HEK293 (cell line): ENCODE data around the gene PNPLA5.

ENCODE experiments used
- CTCF ChIA-PET: fragments of 350-600 bp; formaldehyde crosslinking; extraction: SDS; loops from one replicate; lab custom pipeline; 2021; ENCODE audit warnings: antibody characterized with exemption; lab: Yijun Ruan, JAX
- POLR2A ChIA-PET: fragments of 300-600 bp; formaldehyde crosslinking; extraction: SDS; loops from one replicate; lab custom pipeline; 2020; ENCODE audit warnings: antibody characterized with exemption, inconsistent platforms; lab: Yijun Ruan, JAX
- H3K27ac ChIP-seq: fragments of 200-500 bp; sonication (Bioruptor generic); 2 replicates; pipeline ENCODE4 v1.5.1; 2014; ENCODE audit warnings: low read depth, low read length, control low read depth, inconsistent platforms; ENCODE audit errors: extremely low read depth
- H3K36me3 ChIP-seq, 2 experiments: fragments of 200-500 bp in 1 of 2; sonication (Bioruptor generic) in 1 of 2; 1 replicate in 1 of 2; 2 replicates in 1 of 2; pipeline ENCODE4 v1.5.1; 2014 to 2017; ENCODE audit warnings: inconsistent platforms in 2 of 2, low read length in 2 of 2; ENCODE audit not compliant: control insufficient read depth in 2 of 2, insufficient read depth in 1 of 2
- H3K4me1 ChIP-seq: fragments of 200-500 bp; sonication (Bioruptor generic); 2 replicates; pipeline ENCODE4 v1.5.1; 2014; ENCODE audit warnings: mild to moderate bottlenecking, low read length, inconsistent platforms; ENCODE audit not compliant: control insufficient read depth, insufficient read depth
- H3K4me3 ChIP-seq: 2 replicates; pipeline ENCODE4 v1.5.1; 2011; ENCODE audit warnings: low read depth, mild to moderate bottlenecking, control low read depth, low read length, moderate library complexity
- H3K9me3 ChIP-seq: fragments of 200-500 bp; sonication (Bioruptor generic); 2 replicates; pipeline ENCODE4 v1.5.1; 2014; ENCODE audit warnings: low read depth, low read length, inconsistent platforms; ENCODE audit not compliant: control insufficient read depth, insufficient read depth
- GFI1B ChIP-seq: fragments of 450-650 bp; formaldehyde crosslinking; IDR thresholded peaks from 2 replicates; pipeline ENCODE4 v1.5.1; 2016; ENCODE audit warnings: missing biosample characterization, missing genetic modification characterization
- HOXD13 ChIP-seq: sonication (generic); formaldehyde crosslinking; IDR thresholded peaks from 2 replicates; pipeline ENCODE4 v1.8.0; 2022; ENCODE audit warnings: missing genetic modification reagents, borderline replicate concordance
- INSM2 ChIP-seq: fragments of 450-650 bp; formaldehyde crosslinking; IDR thresholded peaks from 2 replicates; pipeline ENCODE4 v1.5.1; 2016; ENCODE audit warnings: missing biosample characterization, missing genetic modification characterization
- MYNN ChIP-seq: fragments of 450-650 bp; formaldehyde crosslinking; IDR thresholded peaks from 2 replicates; pipeline ENCODE4 v1.5.1; 2016; ENCODE audit warnings: missing biosample characterization, missing genetic modification characterization, borderline replicate concordance
- WT1 ChIP-seq: fragments of 450-650 bp; formaldehyde crosslinking; IDR thresholded peaks from 2 replicates; pipeline ENCODE4 v1.5.1; 2016; ENCODE audit warnings: missing biosample characterization, missing genetic modification characterization
- ZEB2 ChIP-seq: fragments of 450-650 bp; formaldehyde crosslinking; IDR thresholded peaks from 2 replicates; pipeline ENCODE4 v1.5.1; 2016; ENCODE audit warnings: missing biosample characterization, missing genetic modification characterization
- ZNF114 ChIP-seq: fragments of 450-650 bp; formaldehyde crosslinking; IDR thresholded peaks from 2 replicates; pipeline ENCODE4 v1.5.0; 2017; ENCODE audit warnings: missing biosample characterization, missing genetic modification characterization
- ZNF2 ChIP-seq: fragments of 450-650 bp; formaldehyde crosslinking; IDR thresholded peaks from 2 replicates; pipeline ENCODE4 v1.5.1; 2016; ENCODE audit warnings: missing biosample characterization, missing genetic modification characterization
- ZNF211 ChIP-seq: fragments of 450-650 bp; formaldehyde crosslinking; IDR thresholded peaks from 2 replicates; pipeline ENCODE4 v1.5.1; 2016; ENCODE audit warnings: low read depth, missing biosample characterization, missing genetic modification characterization
- ZNF335 ChIP-seq: fragments of 450-650 bp; formaldehyde crosslinking; conservative IDR thresholded peaks from 2 replicates; pipeline ENCODE4 v1.5.1; 2016; ENCODE audit warnings: missing biosample characterization, missing genetic modification characterization
- ZNF433 ChIP-seq: fragments of 450-650 bp; formaldehyde crosslinking; IDR thresholded peaks from 2 replicates; pipeline ENCODE4 v1.5.1; 2016; ENCODE audit warnings: missing biosample characterization, missing genetic modification characterization, low read depth
- ZNF510 ChIP-seq: fragments of 450-650 bp; formaldehyde crosslinking; IDR thresholded peaks from 2 replicates; pipeline ENCODE4 v1.5.1; 2018; ENCODE audit warnings: mild to moderate bottlenecking, missing genetic modification characterization, missing biosample characterization; ENCODE audit not compliant: insufficient replicate concordance
- ZNF518A ChIP-seq: fragments of 450-650 bp; formaldehyde crosslinking; conservative IDR thresholded peaks from 2 replicates; pipeline ENCODE4 v1.5.1; 2016; ENCODE audit warnings: low read depth, missing biosample characterization, missing genetic modification characterization
- ZNF600 ChIP-seq: fragments of 450-650 bp; formaldehyde crosslinking; IDR thresholded peaks from 2 replicates; pipeline ENCODE4 v1.5.1; 2016; ENCODE audit warnings: missing biosample characterization, missing genetic modification characterization
- ZNF623 ChIP-seq: fragments of 450-650 bp; formaldehyde crosslinking; IDR thresholded peaks from 2 replicates; pipeline ENCODE4 v1.5.1; 2016; ENCODE audit warnings: missing biosample characterization, missing genetic modification characterization
- ZNF664 ChIP-seq: fragments of 450-650 bp; formaldehyde crosslinking; IDR thresholded peaks from 2 replicates; pipeline ENCODE4 v1.5.1; 2016; ENCODE audit warnings: missing biosample characterization, missing genetic modification characterization
- ZNF777 ChIP-seq: fragments of 450-650 bp; formaldehyde crosslinking; IDR thresholded peaks from 2 replicates; pipeline ENCODE4 v1.5.1; 2017; ENCODE audit warnings: missing biosample characterization, missing genetic modification characterization, borderline replicate concordance
- TF ChIP-seq, protein P1 (sequence below): fragments of 450-650 bp; IDR thresholded peaks from 2 replicates; pipeline ENCODE4 v1.5.1; 2018; ENCODE audit warnings: missing biosample characterization, mild to moderate bottlenecking, missing genetic modification characterization
- TF ChIP-seq, protein P2 (sequence below): fragments of 450-650 bp; IDR thresholded peaks from 2 replicates; pipeline ENCODE4 v1.5.1; 2018; ENCODE audit warnings: missing biosample characterization, missing genetic modification characterization
- TF ChIP-seq, protein P3 (sequence below): fragments of 450-650 bp; formaldehyde crosslinking; IDR thresholded peaks from 2 replicates; pipeline ENCODE4 v1.5.1; 2017; ENCODE audit warnings: missing biosample characterization, mild to moderate bottlenecking, missing genetic modification characterization, moderate library complexity

The PNPLA5 gene

DNA sequence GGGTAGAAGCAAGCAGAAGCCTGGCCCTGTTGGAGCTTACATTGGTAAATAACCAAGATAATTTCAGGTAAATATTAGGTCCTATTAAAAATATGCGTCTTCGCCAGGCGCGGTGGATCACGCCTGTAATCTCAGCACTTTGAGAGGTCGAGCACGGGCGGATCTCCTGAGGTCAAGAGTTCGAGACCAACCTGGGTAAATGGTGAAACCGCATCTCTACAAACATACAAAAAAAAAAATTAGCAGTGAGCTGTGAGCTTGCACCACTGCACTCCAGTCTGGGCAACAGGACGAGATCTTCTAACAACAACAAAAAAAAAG lies 29.0 kb downstream of the PNPLA5 start:
- Histone ChIP-seq H3K4me3 (peak overlapping the region; percentile 52), H3K4me1 (no peaks in the 10 kb centered on the region), H3K27ac (no peak overlapping the region), H3K9me3 (no peaks in the 10 kb centered on the region), H3K36me3 (peaks cover 0 to 9% of the 10 kb centered on the region in 2 experiments; a peak in 1 of 3 replicates)
- ChIA-PET CTCF (interaction anchor here (0.5 to 2.7 kb wide), 3 partner anchors 20 to 438 kb away, joined by 3 to 9 read pairs (median 3); no protein-coding TSS in a partner anchor), POLR2A (interaction anchor here (0.7 kb wide), 1 partner anchor 861 kb away, joined by 3 read pairs; no protein-coding TSS in a partner anchor)
- TF ChIP-seq ZNF335 (tag by site-specific recombination) (peak; percentile 65), ZEB2 (tag by site-specific recombination) (0 out of 2 replicates have a peak, but pooled peaks have one; percentile 16), ZNF211 (tag by site-specific recombination) (no peak)
- TF ChIP-seq, protein P1, sequence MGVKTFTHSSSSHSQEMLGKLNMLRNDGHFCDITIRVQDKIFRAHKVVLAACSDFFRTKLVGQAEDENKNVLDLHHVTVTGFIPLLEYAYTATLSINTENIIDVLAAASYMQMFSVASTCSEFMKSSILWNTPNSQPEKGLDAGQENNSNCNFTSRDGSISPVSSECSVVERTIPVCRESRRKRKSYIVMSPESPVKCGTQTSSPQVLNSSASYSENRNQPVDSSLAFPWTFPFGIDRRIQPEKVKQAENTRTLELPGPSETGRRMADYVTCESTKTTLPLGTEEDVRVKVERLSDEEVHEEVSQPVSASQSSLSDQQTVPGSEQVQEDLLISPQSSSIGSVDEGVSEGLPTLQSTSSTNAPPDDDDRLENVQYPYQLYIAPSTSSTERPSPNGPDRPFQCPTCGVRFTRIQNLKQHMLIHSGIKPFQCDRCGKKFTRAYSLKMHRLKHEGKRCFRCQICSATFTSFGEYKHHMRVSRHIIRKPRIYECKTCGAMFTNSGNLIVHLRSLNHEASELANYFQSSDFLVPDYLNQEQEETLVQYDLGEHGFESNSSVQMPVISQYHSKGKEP (tag by site-specific recombination), result no peak

GRCh38 chr22:43862074-43862881 lies 29.5 kb downstream of the PNPLA5 start, which contains the start of gene SULT4A1:
Gene SULT4A1, minus strand, starts transcription at chr22:43862513. Its CDS starts 131 bp downstream, at chr22:43862382.
- ChIA-PET CTCF (interaction anchor here (0.5 to 2.7 kb wide), 2 partner anchors 21 to 438 kb away, joined by 3 to 9 read pairs; no protein-coding TSS in a partner anchor), POLR2A (interaction anchor here (0.7 kb wide), 1 partner anchor 860 kb away, joined by 3 read pairs; no protein-coding TSS in a partner anchor)
- no peaks in the 10 kb centered on the region for H3K9me3 ChIP-seq
- no peak within 1 kb of the TSS for H3K27ac ChIP-seq
- H3K4me1 ChIP-seq, result no peaks in the 10 kb centered on the region
- peaks cover 0 to 9% of the 10 kb centered on the region in 2 experiments; a peak in 1 of 3 replicates for H3K36me3 ChIP-seq
- peak within 1 kb of the TSS; percentile 52 for H3K4me3 ChIP-seq
- TF ChIP-seq HOXD13 (CRISPR knock-in tag) (no peak), ZNF518A (tag by site-specific recombination) (no peak), ZNF600 (tag by site-specific recombination) (no peak), ZNF623 (tag by site-specific recombination) (no peak), ZNF510 (no peak), ZNF433 (no peak), ZNF114 (tag by site-specific recombination) (no peak), ZNF664 (tag by site-specific recombination) (no peak), INSM2 (tag by site-specific recombination) (no peak), WT1 (tag by site-specific recombination) (no peak), ZNF2 (tag by site-specific recombination) (no peak), MYNN (tag by site-specific recombination) (no peak), ZNF777 (tag by site-specific recombination) (no peak), GFI1B (tag by site-specific recombination) (no peak)
- TF ChIP-seq, protein P2, sequence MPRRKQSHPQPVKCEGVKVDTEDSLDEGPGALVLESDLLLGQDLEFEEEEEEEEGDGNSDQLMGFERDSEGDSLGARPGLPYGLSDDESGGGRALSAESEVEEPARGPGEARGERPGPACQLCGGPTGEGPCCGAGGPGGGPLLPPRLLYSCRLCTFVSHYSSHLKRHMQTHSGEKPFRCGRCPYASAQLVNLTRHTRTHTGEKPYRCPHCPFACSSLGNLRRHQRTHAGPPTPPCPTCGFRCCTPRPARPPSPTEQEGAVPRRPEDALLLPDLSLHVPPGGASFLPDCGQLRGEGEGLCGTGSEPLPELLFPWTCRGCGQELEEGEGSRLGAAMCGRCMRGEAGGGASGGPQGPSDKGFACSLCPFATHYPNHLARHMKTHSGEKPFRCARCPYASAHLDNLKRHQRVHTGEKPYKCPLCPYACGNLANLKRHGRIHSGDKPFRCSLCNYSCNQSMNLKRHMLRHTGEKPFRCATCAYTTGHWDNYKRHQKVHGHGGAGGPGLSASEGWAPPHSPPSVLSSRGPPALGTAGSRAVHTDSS (tag by site-specific recombination), result no peak
- TF ChIP-seq, protein P3, sequence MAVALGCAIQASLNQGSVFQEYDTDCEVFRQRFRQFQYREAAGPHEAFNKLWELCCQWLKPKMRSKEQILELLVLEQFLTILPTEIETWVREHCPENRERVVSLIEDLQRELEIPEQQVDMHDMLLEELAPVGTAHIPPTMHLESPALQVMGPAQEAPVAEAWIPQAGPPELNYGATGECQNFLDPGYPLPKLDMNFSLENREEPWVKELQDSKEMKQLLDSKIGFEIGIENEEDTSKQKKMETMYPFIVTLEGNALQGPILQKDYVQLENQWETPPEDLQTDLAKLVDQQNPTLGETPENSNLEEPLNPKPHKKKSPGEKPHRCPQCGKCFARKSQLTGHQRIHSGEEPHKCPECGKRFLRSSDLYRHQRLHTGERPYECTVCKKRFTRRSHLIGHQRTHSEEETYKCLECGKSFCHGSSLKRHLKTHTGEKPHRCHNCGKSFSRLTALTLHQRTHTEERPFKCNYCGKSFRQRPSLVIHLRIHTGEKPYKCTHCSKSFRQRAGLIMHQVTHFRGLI (tag by site-specific recombination), result no peak
